Measurements from ENCODE around the gene SLCO2B1. TPM values are rescaled to one million over a fixed set of nuclear protein-coding genes. Genes with fewer than 3 reads are reported as not detected.

SLCO2B1 gene
- total RNA-seq, 2 experiments from 2014 or later: not detected

DNA sequence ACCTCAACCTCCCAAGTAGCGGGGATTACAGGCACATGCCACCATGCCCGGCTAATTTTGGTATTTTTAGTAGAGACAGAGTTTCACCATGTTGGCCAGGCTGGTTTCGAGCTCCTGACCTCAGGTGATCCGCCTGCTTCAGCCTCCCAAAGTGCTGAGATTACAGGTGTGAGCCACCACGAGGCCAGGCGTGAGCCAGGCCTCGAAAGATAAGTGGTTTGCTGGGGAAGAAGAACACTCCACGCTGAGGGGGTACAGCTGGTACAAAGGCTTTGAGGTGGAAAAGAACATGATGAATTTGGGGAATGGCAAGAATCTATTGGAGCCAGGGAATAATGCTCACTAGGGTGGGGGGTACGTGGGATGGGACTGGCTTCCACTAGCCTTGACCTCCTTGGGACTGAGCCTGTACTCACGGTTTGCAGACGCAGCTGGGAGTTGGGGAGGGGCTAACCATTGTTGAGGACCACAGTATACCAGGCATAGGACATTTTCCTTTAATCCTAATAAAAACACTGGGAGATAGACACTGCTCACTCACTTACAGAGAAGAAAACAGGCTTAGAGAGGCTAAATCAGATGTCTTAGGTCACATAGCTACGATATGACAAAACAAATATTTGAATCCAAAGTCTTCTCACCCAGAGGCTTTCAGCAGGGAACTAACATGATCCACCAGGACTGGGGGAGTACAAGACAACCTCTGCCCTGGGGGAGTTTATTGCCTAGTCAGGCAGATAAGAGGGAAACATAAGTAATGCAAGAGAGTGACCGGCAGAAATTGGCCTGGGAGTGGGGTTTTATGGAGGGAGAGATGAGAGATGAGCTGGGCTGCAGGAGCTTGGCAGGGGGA, 4.9 kb downstream of the SLCO2B1 start:
- H3K36me3 Mint-ChIP-seq (ENCODE audit: low read depth): no peaks in the 10 kb centered on the region
- H3K27ac Mint-ChIP-seq: no peak overlapping the region
- H3K27me3 Mint-ChIP-seq (ENCODE audit: low read depth): peaks cover 16% of the 10 kb centered on the region
- ChIA-PET POLR2A (no interaction called here), CTCF (interaction anchor here (1.2 to 3.8 kb wide), 5 partner anchors 11 to 49 kb away, joined by 4 to 20 read pairs (median 9); no protein-coding TSS in a partner anchor)
- ATAC-seq (no peak), DNase-seq (no peak)
- H3K4me1 Mint-ChIP-seq (ENCODE audit: low read depth): peaks cover 6% of the 10 kb centered on the region
- H3K4me3 Mint-ChIP-seq: no peak overlapping the region
- no peaks in the 10 kb centered on the region for H3K9me3 Mint-ChIP-seq (ENCODE audit: insufficient read depth)

DNA sequence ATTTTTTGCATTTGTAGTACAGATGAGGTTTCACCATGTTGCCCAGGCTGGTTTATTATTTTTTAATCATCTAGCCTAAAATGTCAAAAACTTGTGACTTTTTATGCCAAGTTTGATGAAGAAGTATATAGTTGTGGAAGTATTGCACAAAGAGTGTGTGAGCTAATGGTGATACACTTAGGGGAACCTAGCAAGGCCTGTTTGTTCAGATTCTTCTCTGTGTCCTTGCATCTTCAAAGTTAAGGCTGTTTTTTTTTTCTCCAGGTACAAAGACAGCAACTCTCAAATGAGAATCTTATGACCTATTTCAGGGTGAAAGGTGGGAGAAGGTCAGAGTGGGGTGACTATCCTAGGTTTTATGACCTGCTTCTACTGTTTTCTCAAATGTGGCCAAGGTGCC, 7.3 kb downstream of the SLCO2B1 start:
- ATAC-seq: no peak
- CTCF ChIA-PET: interaction anchor here (3.0 kb wide), 1 partner anchor 47 kb away, joined by 7 read pairs; no protein-coding TSS in a partner anchor
- H3K9me3 Mint-ChIP-seq (ENCODE audit: insufficient read depth): no peaks in the 10 kb centered on the region
- no peaks in the 10 kb centered on the region for H3K36me3 Mint-ChIP-seq (ENCODE audit: low read depth)
- H3K27me3 Mint-ChIP-seq (ENCODE audit: low read depth): peaks cover 3% of the 10 kb centered on the region
- no peak for DNase-seq
- H3K27ac Mint-ChIP-seq: no peak overlapping the region
- no peak overlapping the region for H3K4me3 Mint-ChIP-seq
- H3K4me1 Mint-ChIP-seq (ENCODE audit: low read depth): peaks cover 17% of the 10 kb centered on the region
- POLR2A ChIA-PET: no interaction called here

DNA sequence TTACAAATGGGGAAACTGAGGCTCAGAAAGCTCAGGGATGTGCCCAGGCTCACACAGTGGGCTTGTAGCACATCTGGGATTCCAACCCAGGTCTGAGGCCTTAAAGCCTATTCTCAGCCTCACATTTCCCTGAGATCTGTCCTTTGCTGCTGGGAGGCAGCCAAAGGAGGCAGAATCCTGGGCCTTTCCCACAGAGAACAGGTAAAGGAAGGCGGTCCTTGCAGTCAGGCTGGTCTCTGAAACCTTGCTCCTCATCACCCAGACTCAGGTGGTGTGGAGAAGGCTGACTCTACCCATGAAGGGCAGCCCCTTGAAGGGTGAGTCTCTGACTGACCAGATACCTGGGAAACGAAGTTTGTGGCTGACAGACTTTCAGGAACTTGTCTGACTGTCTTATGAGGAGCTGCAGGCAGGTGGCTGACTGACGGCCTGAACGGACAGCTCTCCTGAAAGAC, 7.8 kb downstream of the SLCO2B1 start:
- Mint-ChIP-seq H3K27ac (no peak overlapping the region), H3K4me3 (no peak overlapping the region), H3K4me1 (ENCODE audit: low read depth) (peaks cover 14% of the 10 kb centered on the region), H3K36me3 (ENCODE audit: low read depth) (no peaks in the 10 kb centered on the region), H3K27me3 (ENCODE audit: low read depth) (peaks cover 6% of the 10 kb centered on the region), H3K9me3 (ENCODE audit: insufficient read depth) (no peaks in the 10 kb centered on the region)
- no peak for DNase-seq
- POLR2A ChIA-PET: no interaction called here
- CTCF ChIA-PET: no interaction called here
- ATAC-seq: no peak

DNA sequence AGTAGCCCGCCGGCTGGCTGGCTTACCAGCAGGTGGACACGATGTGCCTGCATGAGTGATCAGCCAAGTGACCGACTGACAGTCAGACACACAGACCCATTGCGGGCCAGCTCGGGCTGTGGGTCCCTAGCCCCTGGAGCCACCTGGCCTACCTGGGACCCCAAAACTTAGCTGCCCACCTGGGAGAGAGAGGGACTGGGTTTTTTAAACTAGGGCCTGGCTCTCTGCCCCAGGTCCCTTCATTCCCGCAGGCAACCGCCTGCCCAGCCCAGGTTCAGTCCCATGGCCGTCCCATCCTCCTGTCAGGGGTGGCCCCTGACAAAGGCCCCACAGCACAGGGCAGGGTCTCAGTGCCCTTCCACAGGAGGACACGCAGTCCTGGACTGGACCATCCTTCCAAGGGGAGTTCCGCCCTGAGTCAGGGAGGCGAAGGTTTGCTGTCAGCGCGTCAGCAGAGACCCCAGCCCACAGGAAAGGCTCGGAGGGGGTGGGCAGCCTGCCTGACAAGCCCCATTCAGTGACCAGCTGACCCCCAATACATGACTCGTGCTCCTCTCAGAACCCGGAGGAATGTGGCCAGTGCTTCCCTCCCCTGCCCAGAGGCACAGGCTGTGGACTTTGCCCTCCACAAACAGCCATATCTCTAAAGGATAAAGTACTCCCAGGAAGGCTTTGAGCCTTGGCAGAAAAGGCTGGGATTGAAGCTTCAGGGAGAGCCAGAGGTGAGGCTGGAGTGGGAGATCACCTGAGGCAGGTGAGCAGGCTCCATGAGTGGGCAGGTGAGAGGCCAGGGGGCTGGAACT, 8.4 kb downstream of the SLCO2B1 start:
- Mint-ChIP-seq H3K27me3 (ENCODE audit: low read depth) (peaks cover 10% of the 10 kb centered on the region), H3K4me3 (no peak overlapping the region), H3K9me3 (ENCODE audit: insufficient read depth) (no peaks in the 10 kb centered on the region), H3K4me1 (ENCODE audit: low read depth) (peaks cover 14% of the 10 kb centered on the region), H3K27ac (no peak overlapping the region), H3K36me3 (ENCODE audit: low read depth) (no peaks in the 10 kb centered on the region)
- ATAC-seq: no peak
- DNase-seq: no peak
- CTCF ChIA-PET: no interaction called here
- POLR2A ChIA-PET: interaction anchor here (0.6 kb wide), 1 partner anchor 317 kb away, joined by 3 read pairs; no protein-coding TSS in a partner anchor

DNA sequence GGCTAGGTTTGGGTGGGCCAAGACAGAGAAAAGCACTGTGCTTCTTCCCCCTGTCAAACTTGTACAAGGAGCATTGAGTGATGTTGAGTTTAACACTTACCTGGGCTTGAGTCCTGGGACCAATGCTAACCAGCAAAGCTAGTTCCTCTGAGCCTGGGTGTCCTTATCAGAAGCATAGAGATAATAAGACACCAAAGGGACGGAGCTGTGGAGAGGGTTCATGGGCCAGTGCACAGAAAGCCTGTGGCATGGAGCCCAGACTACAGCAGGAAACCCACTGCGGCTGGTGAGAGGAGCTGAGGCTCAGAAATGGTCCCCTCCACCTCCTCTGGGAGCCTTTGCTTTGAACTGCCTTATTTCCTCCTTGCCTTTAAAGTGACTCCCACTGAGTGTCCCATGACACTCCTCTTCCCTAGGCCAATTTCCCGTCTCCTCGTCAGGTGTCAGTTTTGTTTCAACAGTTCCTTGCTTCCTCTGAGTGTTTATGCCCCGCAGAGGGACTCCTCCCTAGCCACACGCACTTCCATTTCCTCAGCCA, 9.4 kb downstream of the SLCO2B1 start:
- peaks cover 10% of the 10 kb centered on the region for H3K27me3 Mint-ChIP-seq (ENCODE audit: low read depth)
- H3K27ac Mint-ChIP-seq: no peak overlapping the region
- H3K9me3 Mint-ChIP-seq (ENCODE audit: insufficient read depth): no peaks in the 10 kb centered on the region
- POLR2A ChIA-PET: no interaction called here
- H3K4me3 Mint-ChIP-seq: no peak overlapping the region
- DNase-seq (no peak), ATAC-seq (no peak)
- H3K4me1 Mint-ChIP-seq (ENCODE audit: low read depth): peaks cover 13% of the 10 kb centered on the region
- no peaks in the 10 kb centered on the region for H3K36me3 Mint-ChIP-seq (ENCODE audit: low read depth)
- CTCF ChIA-PET: interaction anchor here (0.9 kb wide), 1 partner anchor 45 kb away, joined by 3 read pairs; no protein-coding TSS in a partner anchor

DNA sequence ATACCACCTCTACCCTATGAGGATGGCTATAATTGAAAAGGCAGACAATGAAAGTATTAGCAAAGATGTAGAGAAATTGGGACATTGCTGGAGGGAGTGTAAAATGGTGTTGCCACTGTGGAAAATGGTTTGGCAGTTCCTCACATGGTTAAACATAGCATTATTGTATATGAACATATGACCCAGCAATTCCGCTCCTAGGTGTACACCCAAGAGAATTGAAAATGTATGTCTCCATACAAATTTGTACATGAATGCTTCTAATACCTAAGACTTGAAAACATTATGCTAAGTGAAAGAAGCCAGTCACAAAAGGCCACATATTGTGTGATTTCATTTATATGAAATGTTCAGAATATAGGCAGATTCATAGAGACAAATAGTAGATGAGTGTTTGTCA, 10.0 kb downstream of the SLCO2B1 start:
- POLR2A ChIA-PET: no interaction called here
- ATAC-seq (no peak), DNase-seq (no peak)
- Mint-ChIP-seq H3K4me1 (ENCODE audit: low read depth) (peaks cover 13% of the 10 kb centered on the region), H3K36me3 (ENCODE audit: low read depth) (no peaks in the 10 kb centered on the region), H3K4me3 (no peak overlapping the region), H3K9me3 (ENCODE audit: insufficient read depth) (no peaks in the 10 kb centered on the region), H3K27ac (no peak overlapping the region), H3K27me3 (ENCODE audit: low read depth) (peaks cover 10% of the 10 kb centered on the region)
- CTCF ChIA-PET: interaction anchor here (0.9 kb wide), 1 partner anchor 44 kb away, joined by 3 read pairs; no protein-coding TSS in a partner anchor

DNA sequence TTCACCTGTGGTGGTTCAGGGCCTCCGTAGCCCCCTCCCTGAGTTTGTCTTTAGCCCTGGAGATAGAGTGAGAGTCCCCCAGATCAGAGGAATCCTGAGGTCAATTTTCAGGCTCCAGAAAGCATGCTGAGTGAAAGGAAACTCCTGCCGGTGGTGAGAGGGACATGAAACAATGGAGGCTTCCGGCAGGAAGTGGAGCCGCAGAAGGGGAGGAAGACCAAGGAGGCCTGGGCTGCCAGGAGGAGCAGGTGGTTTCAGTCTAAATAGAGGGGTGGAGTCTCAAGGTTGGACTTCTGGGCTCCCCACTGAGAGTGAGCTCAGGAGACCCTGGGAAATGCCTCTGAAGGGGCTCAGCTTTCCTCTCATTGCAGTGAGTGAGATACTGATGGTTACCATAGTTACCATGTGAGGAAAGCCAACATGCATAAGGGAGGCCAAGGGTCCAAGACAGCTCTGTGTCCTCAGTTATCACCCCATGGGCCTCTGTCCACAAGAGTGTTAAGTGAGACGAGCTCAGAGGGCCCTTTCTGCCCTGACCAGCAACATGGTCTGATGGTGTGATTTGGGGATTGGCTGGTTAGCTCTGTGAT, 10.7 kb downstream of the SLCO2B1 start:
- Mint-ChIP-seq H3K36me3 (ENCODE audit: low read depth) (no peaks in the 10 kb centered on the region), H3K27me3 (ENCODE audit: low read depth) (peaks cover 10% of the 10 kb centered on the region), H3K9me3 (ENCODE audit: insufficient read depth) (no peaks in the 10 kb centered on the region), H3K4me1 (ENCODE audit: low read depth) (peaks cover 13% of the 10 kb centered on the region), H3K27ac (no peak overlapping the region), H3K4me3 (no peak overlapping the region)
- no peak for DNase-seq
- ChIA-PET POLR2A (interaction anchor here (0.7 to 0.8 kb wide), 2 partner anchors 10 to 77 kb away, joined by 3 read pairs; no protein-coding TSS in a partner anchor), CTCF (interaction anchor here (0.8 to 2.2 kb wide), 2 partner anchors 43 to 87 kb away, joined by 3 to 6 read pairs; no protein-coding TSS in a partner anchor)
- ATAC-seq: no peak

DNA sequence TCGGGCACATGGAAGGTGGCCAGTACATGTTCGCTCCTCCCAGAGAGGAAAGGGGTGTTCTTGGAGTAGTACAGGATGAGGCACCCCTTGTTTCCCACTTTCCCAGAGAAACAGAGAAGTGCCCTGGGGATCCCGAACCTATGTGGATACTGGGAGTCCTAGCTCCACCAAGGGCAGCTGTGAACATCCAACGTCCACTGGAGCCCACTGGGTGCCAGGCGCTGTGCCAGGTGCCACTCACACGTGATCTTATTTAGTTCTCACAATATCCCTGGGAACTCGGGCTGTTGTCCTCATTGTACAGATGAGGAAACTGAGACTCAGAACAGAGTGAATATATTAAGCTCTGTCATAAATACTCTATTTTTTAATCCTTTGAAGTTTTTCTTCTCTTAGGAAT, 12.0 kb downstream of the SLCO2B1 start:
- Mint-ChIP-seq H3K27ac (no peak overlapping the region), H3K27me3 (ENCODE audit: low read depth) (peaks cover 10% of the 10 kb centered on the region), H3K4me3 (no peak overlapping the region), H3K4me1 (ENCODE audit: low read depth) (peaks cover 13% of the 10 kb centered on the region), H3K36me3 (ENCODE audit: low read depth) (no peaks in the 10 kb centered on the region), H3K9me3 (ENCODE audit: insufficient read depth) (no peaks in the 10 kb centered on the region)
- ChIA-PET CTCF (interaction anchor here (1.6 to 2.2 kb wide), 3 partner anchors 20 to 42 kb away, joined by 6 read pairs; no protein-coding TSS in a partner anchor), POLR2A (no interaction called here)
- ATAC-seq (no peak), DNase-seq (no peak)

DNA sequence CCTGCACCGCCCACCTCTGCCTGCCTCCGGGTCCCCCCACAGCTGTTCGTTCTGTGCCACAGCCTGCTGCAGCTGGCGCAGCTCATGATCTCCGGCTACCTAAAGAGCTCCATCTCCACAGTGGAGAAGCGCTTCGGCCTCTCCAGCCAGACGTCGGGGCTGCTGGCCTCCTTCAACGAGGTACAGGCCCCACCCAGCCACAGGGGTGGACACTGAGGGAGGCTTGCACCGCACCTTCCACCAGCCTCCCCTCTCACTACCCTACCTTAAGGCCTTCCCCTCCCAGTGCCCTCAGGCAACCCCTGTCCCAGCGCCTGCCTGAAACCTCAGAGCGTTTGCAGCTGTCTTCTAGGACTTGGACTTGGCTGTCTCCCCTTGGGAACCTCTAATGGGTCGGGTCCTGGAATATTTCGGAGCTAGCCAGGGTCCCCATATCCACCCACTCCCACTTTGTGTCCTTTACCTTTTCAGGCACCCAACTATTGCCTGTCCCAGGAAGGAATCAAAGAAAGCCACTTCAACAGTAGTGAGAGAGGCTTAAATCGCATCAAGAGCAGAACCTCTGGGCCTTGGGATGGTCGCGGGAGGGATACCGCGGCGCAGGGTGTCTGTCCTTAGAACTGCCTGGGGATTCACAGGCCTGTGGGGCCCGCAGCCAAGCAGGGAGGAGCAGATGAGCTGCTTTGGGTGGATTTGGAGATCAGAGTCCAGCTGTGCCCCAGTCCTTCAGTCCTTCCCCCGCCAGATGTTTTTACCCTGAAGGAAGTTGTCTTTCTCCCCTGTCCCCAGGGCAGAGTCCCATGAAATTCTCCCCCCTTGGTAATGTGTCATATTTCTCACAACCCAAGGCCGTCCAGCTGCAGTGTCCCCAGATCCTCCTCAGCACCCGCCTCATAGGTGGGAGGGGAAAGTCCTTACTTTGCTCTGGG, 13.3 kb downstream of the SLCO2B1 start:
- Mint-ChIP-seq H3K4me1 (ENCODE audit: low read depth) (peaks cover 13% of the 10 kb centered on the region), H3K27ac (no peak overlapping the region), H3K36me3 (ENCODE audit: low read depth) (no peaks in the 10 kb centered on the region), H3K27me3 (ENCODE audit: low read depth) (peaks cover 12% of the 10 kb centered on the region), H3K9me3 (ENCODE audit: insufficient read depth) (no peaks in the 10 kb centered on the region), H3K4me3 (no peak overlapping the region)
- DNase-seq (no peak), ATAC-seq (no peak)
- ChIA-PET POLR2A (no interaction called here), CTCF (interaction anchor here (1.6 to 1.7 kb wide), 2 partner anchors 21 to 23 kb away, joined by 6 read pairs; no protein-coding TSS in a partner anchor)

DNA sequence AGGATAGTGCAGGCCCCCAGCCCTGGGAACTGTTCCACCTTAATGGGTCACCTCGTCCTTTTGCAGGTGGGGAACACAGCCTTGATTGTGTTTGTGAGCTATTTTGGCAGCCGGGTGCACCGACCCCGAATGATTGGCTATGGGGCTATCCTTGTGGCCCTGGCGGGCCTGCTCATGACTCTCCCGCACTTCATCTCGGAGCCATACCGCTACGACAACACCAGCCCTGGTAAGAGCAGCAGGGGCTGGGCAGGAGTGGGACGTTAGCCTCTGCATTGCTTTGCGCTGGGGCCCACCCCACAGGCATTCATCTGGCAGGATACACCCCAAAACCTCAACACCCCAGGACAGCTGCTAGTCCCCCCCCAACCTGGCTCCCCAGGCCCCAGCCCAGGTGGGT, 14.8 kb downstream of the SLCO2B1 start:
- Mint-ChIP-seq H3K27ac (no peak overlapping the region), H3K4me1 (ENCODE audit: low read depth) (peaks cover 13% of the 10 kb centered on the region), H3K9me3 (ENCODE audit: insufficient read depth) (no peaks in the 10 kb centered on the region), H3K36me3 (ENCODE audit: low read depth) (no peaks in the 10 kb centered on the region), H3K27me3 (ENCODE audit: low read depth) (peaks cover 13% of the 10 kb centered on the region), H3K4me3 (no peak overlapping the region)
- no peak for DNase-seq
- CTCF ChIA-PET: no interaction called here
- POLR2A ChIA-PET: no interaction called here
- no peak for ATAC-seq

Measured in activated CD8-positive, alpha-beta T cell treated with anti-CD3 and anti-CD28 coated beads, Interleukin-2, amount 10 ng/mL, durations not matched to agents 7 days and 5 days (primary cell).